GM19452 (cell line): ENCODE results near the gene EDAR.

Source experiments
- ATAC-seq: cut with Tn5 transposase; IDR thresholded peaks from one replicate; pipeline ENCODE4 v1.9.1; 2021; ENCODE audit not compliant: unreplicated experiment

Gene EDAR

DNA sequence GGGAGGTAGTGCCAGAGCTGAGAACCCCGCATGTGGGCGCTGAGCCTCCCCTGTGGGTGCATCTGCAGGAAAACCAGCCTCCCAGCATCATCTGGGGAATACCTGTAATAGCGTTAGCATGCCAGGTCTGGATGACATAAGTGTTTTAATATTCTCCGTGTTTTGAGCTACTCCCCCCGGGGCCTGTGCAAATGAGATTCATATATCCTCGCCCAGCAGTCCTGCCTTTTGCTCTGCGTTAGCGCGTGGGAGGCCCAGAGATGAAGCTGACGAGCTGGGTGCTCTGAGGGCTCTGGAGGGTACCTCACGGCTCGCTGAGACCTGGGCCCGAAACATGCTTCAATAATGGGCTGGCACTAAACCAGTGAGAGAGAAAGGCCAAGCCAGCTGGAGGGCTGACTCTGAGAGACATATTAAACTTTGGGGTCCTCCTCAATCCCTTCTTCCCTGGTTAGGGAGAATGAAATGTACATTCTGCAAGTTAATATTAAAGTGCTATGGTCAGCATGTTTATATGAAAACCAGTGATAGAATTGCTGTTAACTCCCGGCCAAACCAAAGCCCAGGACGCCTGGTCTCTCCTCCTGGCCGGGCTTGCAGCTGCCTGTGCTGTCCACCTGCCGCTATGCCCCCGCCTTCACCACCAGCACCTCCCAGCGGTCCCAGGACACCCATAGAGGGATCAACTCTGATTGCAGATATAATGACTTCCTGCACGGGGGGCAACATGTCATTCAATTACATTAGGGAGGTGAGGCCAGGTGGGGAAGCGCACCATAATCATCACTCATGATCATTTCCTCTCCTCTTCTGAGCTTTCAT lies 77.0 kb downstream of the EDAR start:
- no peak for ATAC-seq

DNA sequence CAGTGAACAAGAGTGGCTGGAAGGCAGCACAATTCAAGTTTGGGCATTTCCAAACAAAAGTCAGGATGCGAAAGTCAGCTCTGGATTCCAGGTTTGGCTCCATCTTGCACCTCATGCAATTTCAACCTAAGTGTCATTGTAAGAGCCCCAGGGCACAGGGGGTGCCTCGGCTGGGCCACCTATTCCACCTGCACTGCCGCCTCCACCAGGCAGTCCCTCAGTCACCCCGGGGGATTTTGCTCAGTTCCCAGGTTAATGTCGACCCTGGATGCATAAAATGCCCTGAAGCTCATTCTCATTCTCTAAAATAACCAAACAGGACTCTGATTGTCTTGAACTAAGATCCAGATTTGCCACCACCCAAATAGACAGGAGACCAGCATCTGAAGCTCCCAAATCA lies 77.6 kb downstream of the EDAR start:
- ATAC-seq = no peak

DNA sequence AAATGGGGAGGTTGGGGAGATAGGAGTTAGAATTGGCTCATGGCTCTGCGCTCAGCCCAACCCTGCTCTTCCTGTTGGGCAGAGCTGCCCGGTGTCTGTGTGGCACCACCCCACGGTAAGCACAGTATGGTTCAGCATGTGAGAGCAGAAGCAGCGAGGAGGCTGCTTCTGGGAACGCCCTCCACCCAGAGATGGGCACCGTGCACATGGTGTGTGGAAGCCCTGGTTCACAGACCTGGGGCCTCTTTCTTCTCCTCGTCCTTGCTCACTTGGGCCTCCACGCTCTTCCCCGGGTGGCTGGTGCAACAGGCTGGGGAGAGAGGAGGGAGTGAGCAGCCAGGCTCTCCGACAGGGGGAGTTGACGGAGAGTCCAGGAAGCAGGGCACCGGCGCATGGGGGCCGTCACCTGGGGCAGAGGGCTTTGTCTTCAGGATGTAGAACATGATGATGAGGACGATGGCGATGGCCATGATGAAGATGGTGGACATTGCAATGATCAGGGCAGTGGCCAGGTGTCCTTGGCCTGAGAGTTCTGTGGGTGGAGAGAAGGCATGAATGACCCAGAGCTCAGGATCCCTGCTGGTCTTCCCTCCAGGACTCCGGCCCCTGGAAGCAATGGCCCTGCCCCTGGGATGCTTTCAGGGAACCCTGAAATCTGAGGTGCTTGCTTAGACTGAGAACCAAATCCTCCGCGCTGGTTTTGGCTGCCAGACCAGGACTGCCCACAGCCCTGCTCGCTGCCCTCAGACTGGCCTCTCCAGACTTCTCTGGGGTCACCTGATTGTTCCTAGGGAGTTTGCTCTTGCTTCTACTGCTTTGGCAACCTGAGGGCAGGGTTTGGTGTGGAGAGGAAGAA lies 78.3 kb downstream of the EDAR start:
- no peak for ATAC-seq

DNA sequence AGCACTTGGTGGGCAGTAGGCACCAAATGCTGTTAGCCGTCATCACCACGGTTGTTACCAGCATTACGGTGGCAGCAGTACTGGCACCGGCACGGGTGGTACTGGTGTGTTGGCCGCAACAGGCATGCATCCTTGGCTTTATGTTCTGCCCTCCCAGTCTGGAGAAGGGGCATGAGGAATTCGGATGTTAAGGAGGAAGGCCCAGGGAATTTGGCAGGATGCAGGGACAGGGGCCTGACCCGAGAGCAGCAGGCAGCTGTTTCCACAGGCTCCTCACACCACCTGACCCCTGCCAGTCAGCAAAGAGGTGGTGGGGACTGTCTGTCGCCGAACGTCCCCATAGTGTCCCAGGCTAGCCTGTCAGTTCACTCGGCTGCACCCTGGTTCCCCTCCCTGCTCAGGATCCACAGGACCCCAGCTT lies 79.0 kb downstream of the EDAR start:
- no peak for ATAC-seq

DNA sequence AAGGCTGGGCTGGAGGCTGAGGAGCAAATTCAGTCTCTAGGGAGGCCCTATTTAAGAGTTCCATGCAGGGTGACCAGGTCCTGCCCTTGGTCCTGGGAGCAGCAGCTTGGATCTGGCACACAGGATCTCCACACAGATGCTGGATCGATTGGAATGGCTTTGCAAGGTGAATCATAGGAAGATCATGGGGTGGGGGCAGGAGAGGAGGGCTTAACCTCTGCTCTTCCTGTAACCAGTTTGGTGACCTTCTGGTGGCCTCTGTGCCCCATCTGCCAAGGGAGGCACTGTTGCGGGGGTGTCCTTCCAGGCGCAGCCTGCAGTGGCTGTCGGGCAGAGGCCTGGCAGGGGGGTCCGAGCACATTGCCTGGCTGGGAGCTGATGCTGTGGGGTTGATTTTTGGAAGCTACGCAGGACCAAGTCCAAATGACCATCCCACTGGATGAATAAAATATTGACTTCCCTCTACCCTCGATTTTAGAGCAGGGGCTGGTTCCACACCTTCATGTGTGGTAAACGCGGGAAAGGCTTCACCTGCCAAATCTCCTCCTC lies 79.7 kb downstream of the EDAR start:
- ATAC-seq = no peak

DNA sequence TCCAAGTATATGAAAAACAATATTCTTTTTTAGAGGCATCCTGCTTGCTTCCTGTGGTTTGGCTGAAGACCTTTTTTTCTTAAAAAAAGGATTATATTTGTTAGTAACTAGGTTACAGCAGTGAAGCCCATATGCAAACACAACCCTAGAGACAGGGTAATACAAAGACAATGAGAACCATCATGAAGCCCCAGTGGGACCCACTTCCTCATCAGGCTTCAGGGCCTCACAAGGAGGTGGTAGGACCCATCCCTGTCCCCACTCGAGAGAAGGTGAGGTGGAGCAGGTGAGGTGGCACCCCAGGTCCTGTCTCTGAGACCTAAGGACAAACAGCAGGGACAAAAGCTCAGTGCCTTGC lies 80.3 kb downstream of the EDAR start:
- no peak for ATAC-seq

DNA sequence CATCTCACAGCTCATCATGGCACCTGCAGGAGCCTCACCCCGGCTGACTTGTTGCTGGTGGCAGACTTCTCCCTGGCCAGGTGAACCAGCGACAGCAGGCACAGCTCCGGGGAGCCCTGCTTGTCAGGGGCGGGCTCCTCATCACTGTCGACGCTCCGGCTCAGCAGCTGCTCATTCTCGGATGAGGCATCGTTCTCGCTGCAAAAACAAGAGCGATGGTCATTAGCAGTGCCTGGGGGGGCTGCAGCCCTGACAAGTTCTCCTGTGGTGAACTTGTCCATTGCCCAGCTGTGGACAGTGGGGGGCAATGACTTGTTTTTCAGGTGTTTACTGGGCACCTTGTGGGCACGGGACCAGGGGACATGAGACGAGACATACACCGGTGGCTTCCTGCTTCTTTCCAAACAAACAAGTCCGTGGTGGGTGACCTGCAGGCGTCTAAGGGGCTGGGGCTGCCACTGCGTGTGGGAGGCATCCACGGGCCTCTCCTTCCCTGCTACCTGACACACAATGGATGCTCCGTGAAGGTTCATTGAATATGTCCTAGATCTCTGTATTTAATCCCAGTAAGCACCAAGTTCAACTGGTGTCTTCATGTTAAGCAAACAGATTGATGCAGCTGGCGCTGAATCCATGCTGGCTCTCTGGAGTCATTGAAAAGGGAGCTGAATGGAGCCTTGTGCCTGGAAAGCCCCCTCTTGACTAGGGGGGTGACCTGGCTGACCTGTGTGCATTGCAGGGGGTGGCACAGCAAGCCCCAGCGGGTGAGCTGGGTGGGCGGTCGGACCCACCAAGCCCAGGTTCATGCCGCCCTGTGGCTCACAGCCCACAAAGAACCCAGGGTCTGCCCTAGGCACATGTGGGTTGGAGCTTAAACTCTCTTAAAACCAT lies 81.0 kb downstream of the EDAR start:
- no peak for ATAC-seq

DNA sequence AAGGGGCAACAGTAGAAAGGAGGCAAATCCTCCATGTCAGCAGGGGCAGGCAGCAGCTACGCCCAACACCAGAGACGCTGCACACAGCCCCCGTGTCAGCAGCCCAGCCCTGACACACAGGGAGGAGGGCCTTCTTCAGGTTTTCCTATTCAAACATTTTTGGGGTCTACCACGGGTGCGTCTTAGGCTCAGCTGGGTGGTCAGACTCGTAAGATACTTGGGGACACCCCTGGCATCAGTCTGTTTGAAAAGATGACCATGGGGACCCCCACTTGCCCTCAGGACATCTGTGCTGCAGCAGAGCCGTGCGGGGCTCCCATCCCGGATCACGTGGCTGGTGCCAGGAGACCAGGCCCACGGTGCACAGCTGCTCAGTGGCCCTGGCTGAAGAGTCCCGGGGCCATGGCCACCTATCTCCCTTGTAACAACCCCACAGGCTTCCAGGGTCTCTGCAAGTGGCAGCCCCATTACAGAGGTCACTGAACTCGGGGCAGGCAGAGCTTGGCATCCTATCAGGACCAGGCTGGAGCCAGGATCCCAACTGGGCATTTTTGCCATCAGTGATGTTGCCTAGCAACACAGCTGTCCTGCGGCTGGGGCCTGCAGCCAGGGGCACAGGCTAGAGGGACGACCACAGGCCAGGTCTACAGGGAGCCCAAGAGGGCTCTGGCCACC lies 82.5 kb downstream of the EDAR start:
- no peak for ATAC-seq

DNA sequence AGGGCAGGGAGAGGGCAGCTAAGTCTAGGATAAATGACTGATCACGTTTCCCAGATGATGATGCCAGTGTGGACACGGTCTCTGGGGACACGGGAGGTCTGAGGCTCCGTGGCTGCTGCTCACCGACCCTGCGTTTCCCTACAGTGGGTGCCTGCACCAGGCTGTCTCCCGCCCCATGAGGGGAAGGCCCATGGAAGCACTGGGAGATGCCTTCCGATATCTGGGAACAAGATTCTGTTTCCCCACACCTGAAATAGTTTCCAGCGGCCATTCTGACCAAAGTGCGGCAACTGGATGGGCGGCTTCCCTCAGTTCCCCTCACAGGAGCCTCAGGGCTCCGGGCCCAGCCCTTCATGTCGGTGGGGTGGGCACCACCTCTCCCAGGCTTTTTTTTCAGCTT lies 83.1 kb downstream of the EDAR start:
- ATAC-seq = no peak

DNA sequence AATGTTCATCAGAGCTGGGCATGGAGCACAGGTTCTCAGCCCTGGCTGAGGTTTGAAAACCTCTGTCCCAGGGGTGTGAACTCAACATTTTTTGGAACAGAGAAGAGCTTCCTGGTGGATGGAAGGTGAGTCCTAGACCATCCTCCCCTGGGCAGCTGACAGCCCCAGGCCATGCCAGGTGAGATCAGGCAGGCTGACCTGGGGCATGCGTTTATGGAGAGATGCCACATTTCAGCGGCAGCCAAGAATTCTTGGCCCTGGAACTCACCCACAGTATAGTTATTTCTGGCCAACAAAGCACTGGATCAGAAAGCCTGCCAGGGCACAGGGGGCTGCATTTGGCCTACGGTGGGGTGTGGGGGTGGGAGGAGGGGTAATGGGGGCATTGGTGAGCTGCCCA lies 83.8 kb downstream of the EDAR start:
- ATAC-seq = no peak

DNA sequence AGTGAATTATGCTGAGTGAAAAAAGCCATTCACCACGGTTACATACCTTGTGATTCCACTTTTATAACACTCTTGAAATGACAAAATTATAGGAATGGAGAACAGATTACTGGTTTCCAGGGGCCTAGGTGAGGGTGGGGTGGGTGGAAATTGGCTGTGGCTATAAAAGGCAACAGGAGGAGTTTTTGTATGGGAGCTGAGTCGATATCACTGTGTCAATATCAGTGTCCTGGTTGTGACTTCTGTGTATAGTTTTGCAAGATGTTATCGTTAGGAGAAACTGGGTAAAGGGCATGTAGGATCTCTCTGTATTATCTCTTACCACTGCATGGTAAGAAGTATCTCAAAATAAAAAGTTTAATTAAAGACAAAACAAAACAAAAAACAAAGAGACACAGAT lies 84.3 kb downstream of the EDAR start:
- no peak for ATAC-seq

DNA sequence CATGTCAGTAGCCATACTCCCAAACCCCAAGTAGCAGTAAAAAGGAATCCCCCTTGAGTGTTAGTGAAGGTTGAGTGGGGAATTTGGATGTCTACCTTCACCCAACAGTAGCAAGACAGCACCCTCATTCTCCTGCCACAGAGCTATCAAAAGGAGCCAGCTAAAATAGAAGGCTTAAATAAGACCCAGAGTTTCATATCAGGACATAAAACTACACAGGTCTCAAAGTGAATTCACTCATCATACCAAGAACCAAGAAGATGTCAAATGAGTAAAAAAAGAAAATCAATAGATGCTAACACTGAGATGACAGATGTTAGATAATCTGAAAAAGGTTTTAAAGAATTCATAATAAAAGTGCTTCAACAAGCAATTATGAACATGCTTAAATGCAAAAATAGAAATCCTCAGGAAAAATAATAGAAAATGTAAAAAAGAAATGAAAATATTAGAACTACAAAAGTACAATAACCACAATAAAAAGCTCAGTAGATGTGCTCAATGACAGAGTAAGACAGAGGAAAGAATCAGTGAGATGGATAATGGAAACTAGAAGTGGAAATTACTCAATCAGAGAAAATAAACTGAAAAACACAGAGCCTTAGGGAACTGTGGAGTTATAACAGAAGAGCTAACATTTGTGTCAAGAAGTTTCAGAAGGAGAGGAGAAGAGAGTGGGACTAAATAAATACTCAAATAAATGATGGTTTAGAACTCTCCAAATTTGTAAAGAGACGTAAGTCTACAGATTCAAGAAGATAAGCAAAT lies 90.5 kb downstream of the EDAR start:
- no peak for ATAC-seq

DNA sequence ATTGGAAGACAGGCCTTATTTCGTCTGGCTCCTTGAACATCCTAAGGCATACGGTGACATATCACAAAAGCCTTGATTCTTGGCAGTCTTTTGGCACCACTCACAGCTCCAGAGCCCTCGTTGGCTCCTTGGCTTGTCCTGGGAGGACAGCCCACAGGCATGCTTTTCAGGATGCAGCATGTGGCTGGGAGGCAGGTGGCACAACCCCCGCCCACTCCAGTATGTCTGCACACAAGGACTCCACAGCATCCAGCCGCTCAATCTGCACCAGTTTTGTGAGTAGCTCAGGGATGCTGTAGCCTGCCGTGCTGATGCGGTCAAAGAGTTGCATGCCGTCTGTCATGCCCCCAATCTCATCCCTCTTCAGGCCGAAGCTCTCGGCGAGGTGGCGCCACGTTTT lies 92.3 kb downstream of the EDAR start:
- ATAC-seq = no peak

DNA sequence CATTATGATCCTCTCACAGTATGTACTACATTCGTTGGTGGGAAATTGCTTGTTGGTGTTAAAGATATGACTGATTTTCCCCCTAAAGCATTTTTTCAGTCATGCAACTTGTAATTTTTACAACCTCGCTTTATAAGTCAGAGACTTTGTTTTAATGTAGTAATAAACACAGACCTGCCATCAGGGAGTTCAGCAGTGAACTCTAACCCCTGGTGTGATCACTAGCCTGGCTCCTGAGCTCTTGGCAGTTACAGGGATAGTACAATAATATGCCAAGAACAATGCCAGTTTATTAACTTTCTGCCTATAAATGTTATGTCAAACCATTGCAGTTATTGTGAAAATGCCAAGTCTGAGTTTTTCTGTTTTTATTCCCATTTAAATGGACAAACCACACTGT lies 93.8 kb downstream of the EDAR start:
- ATAC-seq = no peak

DNA sequence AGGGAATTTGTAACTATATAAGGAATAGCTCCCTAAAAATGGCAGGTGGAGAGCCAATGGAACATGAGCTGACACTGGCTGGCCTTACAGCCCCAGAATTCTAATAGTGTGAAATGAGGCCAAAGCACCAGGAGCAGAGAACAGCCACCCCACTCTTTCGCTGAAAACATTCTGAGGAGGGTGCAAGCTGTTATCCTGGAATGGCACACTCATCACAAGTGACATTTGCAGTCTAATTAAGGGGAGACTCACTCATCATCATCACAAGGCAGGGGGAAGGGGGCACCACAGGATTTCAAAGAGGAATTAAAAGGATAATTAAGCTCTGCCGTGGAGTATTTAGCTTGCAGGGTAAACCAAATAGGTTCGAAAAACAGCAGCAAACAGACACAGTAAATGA lies 94.3 kb downstream of the EDAR start:
- no peak for ATAC-seq

DNA sequence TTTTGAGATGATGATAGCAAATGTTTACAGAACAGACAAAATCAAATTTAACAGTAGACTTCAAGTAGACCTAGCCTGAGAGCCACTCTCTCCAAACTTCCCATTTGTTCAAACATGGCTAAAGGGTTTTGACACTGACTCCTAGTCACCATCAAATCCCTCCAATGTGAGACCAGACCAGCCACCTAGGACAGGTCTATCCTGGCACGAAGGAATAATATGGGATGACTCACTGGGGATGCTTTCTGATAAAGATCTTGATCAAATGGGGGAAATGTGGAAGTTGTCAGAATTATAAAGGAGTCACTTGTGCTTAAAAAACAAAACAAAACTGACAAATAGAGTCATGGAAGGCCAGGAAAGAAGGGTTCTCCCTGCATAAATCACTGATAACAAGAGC lies 95.7 kb downstream of the EDAR start:
- ATAC-seq = no peak

DNA sequence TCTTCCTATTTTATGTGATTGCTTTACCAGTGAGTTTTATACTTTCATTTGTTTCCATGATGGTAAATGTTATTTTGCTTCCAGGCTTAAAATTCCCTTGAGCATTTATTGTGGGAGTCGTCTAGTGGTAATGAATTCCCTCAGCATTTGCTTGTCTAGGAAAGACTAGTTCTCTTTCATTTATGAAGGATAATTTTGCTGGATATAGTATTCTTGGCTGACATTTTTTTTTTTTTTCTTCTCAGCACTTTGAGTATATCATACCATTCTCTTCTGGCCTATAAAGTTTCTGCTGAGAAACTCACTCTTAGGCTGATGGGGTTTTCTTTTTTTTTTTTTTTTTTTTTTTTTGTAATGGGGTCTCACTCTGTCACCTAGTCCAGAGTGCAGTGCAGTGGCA lies 99.1 kb downstream of the EDAR start:
- no peak for ATAC-seq

DNA sequence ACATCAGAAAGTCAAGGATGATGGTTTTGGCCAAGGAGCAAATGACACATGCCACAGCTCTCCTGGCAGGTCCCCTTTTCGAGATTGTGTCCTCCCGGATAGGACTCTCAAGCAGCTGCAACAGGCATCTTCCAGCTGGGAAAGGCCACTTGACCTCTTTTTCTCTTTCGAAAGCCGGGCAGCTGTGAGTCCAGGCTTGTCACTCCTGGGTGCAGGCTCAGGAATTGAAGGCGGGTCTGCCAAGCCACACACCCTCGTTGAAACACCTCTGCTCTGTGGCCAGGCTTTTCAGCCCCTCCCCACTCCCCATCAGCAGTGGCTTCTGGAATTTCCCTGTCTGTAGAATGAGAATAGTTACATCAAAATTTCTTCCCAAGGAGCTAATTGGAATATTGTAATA lies 104.4 kb downstream of the EDAR start:
- ATAC-seq = no peak

DNA sequence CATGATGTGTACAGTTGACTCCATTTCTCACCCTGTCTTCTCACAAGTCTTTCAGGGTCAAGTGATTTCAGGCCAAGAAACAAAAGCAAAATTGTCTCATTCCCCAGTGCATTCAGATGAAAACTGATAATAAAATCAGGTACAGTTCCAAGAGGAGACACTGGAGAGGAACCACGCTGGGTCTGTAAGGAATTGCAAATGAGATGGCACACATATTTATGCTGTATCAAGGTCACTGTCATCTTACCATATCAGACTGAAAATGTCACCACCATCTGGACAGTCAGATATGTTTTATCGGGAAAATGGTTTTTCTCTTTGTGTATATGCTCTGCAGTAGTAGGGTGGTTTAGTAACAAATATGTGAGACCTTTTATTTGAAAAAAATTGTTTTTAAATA lies 110.7 kb downstream of the EDAR start:
- ATAC-seq = no peak

DNA sequence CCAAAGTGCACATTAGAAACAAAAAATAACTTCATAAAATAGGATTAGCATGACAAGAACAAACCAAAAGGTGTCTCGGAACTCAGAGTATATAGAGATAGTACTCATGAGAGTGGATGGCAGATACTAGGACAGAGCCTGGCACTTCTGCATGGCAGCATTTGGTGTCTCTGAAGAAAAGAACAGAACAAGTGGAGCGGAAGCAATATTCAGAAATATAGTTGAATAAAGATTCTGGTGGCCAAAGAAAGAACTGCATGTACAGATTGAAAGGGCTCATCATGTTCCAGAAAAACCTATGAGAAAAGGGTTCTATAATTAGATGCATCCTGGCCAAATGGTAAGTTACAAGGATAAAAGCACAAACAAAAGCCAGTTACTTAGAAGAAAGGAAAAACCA lies 111.5 kb downstream of the EDAR start:
- no peak for ATAC-seq
